ENCODE measurements around the gene ZC3H8.

Gene ZC3H8

GRCh38 chr2:112166806-112167499, 87.9 kb downstream of the ZC3H8 start:
- no peak for DNase-seq (ENCODE audit: low read depth in 1 of 2, low spot score in 1 of 2)

GRCh38 chr2:112165296-112165695, 89.5 kb downstream of the ZC3H8 start:
- DNase-seq (ENCODE audit: low read depth in 1 of 2, low spot score in 1 of 2), result no peak

- no peak for DNase-seq (ENCODE audit: low read depth in 1 of 2, low spot score in 1 of 2)
Measured at GRCh38 chr2:112164876-112165275, 90.0 kb downstream of the ZC3H8 start.

- DNase-seq (ENCODE audit: low read depth in 1 of 2, low spot score in 1 of 2), result no peak
Measured at GRCh38 chr2:112163541-112163981, 91.3 kb downstream of the ZC3H8 start.

- no peak for DNase-seq (ENCODE audit: low read depth in 1 of 2, low spot score in 1 of 2)
Measured at GRCh38 chr2:112162956-112163355, 91.9 kb downstream of the ZC3H8 start.

- no peak for DNase-seq (ENCODE audit: low read depth in 1 of 2, low spot score in 1 of 2)
Measured at GRCh38 chr2:112162341-112162740, 92.5 kb downstream of the ZC3H8 start.

All from activated T-helper 1 cell treated with anti-CD3 and anti-CD28 coated beads, Interleukin-2, amount 50 U/mL, for 16 hours (primary cell).